Measurements from ENCODE around the gene NFATC3. TPM values are rescaled to one million over a fixed set of nuclear protein-coding genes. Genes with fewer than 3 reads are reported as not detected.

The NFATC3 gene
- total RNA-seq, 1 donor from 2014 or later: 15.2 TPM

- no peak overlapping the region for H3K4me3 ChIP-seq (ENCODE audit: low read depth, low read length)
- no peaks in the 10 kb centered on the region for H3K27me3 ChIP-seq (ENCODE audit: control insufficient read depth, insufficient read depth, low read length)
- DNase-seq (ENCODE audit: low read depth): no peak
- TF ChIP-seq CTCF (IDR thresholded peaks at IDR 0.05; ENCODE audit: insufficient read depth, low read length, poor library complexity, severe bottlenecking): no peak
- H3K36me3 ChIP-seq (ENCODE audit: control insufficient read depth, insufficient read depth, low read length): peaks cover under 1% of the 10 kb centered on the region
Measured at GRCh38 chr16:68074850-68075555, 10.2 kb upstream of the NFATC3 start.

GRCh38 chr16:68075980-68076379 is 9.2 kb upstream of the NFATC3 start:
- no peak for DNase-seq (ENCODE audit: low read depth)
- no peaks in the 10 kb centered on the region for H3K27me3 ChIP-seq (ENCODE audit: control insufficient read depth, insufficient read depth, low read length)
- H3K36me3 ChIP-seq (ENCODE audit: control insufficient read depth, insufficient read depth, low read length): peaks cover 2% of the 10 kb centered on the region
- H3K4me3 ChIP-seq (ENCODE audit: low read depth, low read length): no peak overlapping the region
- TF ChIP-seq CTCF (IDR thresholded peaks at IDR 0.05; ENCODE audit: insufficient read depth, low read length, poor library complexity, severe bottlenecking): no peak

GRCh38 chr16:68076560-68076959 is 8.6 kb upstream of the NFATC3 start:
- no peaks in the 10 kb centered on the region for H3K27me3 ChIP-seq (ENCODE audit: control insufficient read depth, insufficient read depth, low read length)
- no peak overlapping the region for H3K4me3 ChIP-seq (ENCODE audit: low read depth, low read length)
- DNase-seq (ENCODE audit: low read depth): no peak
- TF ChIP-seq CTCF (IDR thresholded peaks at IDR 0.05; ENCODE audit: insufficient read depth, low read length, poor library complexity, severe bottlenecking): no peak
- peaks cover 2% of the 10 kb centered on the region for H3K36me3 ChIP-seq (ENCODE audit: control insufficient read depth, insufficient read depth, low read length)

- DNase-seq (ENCODE audit: low read depth): no peak
- H3K4me3 ChIP-seq (ENCODE audit: low read depth, low read length): no peak overlapping the region
- TF ChIP-seq CTCF (IDR thresholded peaks at IDR 0.05; ENCODE audit: insufficient read depth, low read length, poor library complexity, severe bottlenecking): no peak
- peaks cover 2% of the 10 kb centered on the region for H3K36me3 ChIP-seq (ENCODE audit: control insufficient read depth, insufficient read depth, low read length)
- H3K27me3 ChIP-seq (ENCODE audit: control insufficient read depth, insufficient read depth, low read length): no peaks in the 10 kb centered on the region
Measured at GRCh38 chr16:68077866-68078700, 7.1 kb upstream of the NFATC3 start.

- no peak for TF ChIP-seq CTCF (IDR thresholded peaks at IDR 0.05; ENCODE audit: insufficient read depth, low read length, poor library complexity, severe bottlenecking)
- Histone ChIP-seq H3K36me3 (ENCODE audit: control insufficient read depth, insufficient read depth, low read length) (peaks cover 2% of the 10 kb centered on the region), H3K27me3 (ENCODE audit: control insufficient read depth, insufficient read depth, low read length) (no peaks in the 10 kb centered on the region), H3K4me3 (ENCODE audit: low read depth, low read length) (no peak overlapping the region)
- no peak for DNase-seq (ENCODE audit: low read depth)
Measured at GRCh38 chr16:68078701-68079375, 6.3 kb upstream of the NFATC3 start.

Measured in kidney epithelial cell (primary cell).